ENCODE measurements around the gene EIF2B1. TPM values are rescaled to one million over a fixed set of nuclear protein-coding genes. Genes with fewer than 3 reads are reported as not detected.

EIF2B1 gene
- total RNA-seq, 1 experiment from 2014 or later: 59.8 TPM

- Histone ChIP-seq H3K27me3 (ENCODE audit: insufficient read depth, low read length) (no peaks in the 10 kb centered on the region), H3K4ac (ENCODE audit: low read depth, low read length) (no peak overlapping the region), H2BK5ac (ENCODE audit: insufficient read length, low read length) (no peak overlapping the region), H3K56ac (ENCODE audit: insufficient read length, low read depth, low read length) (no peak overlapping the region), H4K5ac (ENCODE audit: insufficient read length, low read depth, low read length) (no peak overlapping the region), H3K27ac (ENCODE audit: insufficient read length, low read depth, low read length) (no peak overlapping the region), H3K23ac (ENCODE audit: insufficient read length, low read depth, low read length) (no peak overlapping the region), H3K4me2 (ENCODE audit: insufficient read depth, insufficient read length, low read length) (no peak overlapping the region), H4K91ac (ENCODE audit: insufficient read length, low read depth, low read length) (no peak overlapping the region), H3K23me2 (ENCODE audit: insufficient read length, low read depth, low read length, poor library complexity, severe bottlenecking) (no peaks in the 10 kb centered on the region), H2AK5ac (ENCODE audit: insufficient read length, low read length) (no peak overlapping the region), H3K9ac (ENCODE audit: extremely low read depth, insufficient read length, low read length) (no peak overlapping the region), H4K8ac (replicated peaks; ENCODE audit: insufficient read length, low read depth, low read length) (no peak overlapping the region), H3K14ac (ENCODE audit: insufficient read depth, low read length) (no peak overlapping the region), H2AFZ (ENCODE audit: low read length) (no peak overlapping the region), H4K20me1 (ENCODE audit: control insufficient read depth, insufficient read depth, insufficient read length) (no peaks in the 10 kb centered on the region), H2BK12ac (ENCODE audit: insufficient read length, low read depth, low read length) (no peak overlapping the region), H2BK20ac (ENCODE audit: low read depth, low read length, poor library complexity, severe bottlenecking) (no peak overlapping the region), H3K4me1 (ENCODE audit: insufficient read depth, low read length) (no peaks in the 10 kb centered on the region), H3K18ac (ENCODE audit: insufficient read length, low read depth, low read length) (no peak overlapping the region), H2BK15ac (ENCODE audit: low read depth, low read length) (no peak overlapping the region), H3T11ph (ENCODE audit: low read length) (no peak overlapping the region), H3K79me2 (ENCODE audit: insufficient read depth, low read length) (no peaks in the 10 kb centered on the region), H3K9me3 (ENCODE audit: control insufficient read depth, low read depth, low read length) (no peaks in the 10 kb centered on the region), H3K79me1 (ENCODE audit: insufficient read depth, low read depth, low read length, poor library complexity, severe bottlenecking) (no peaks in the 10 kb centered on the region), H2BK120ac (ENCODE audit: low read depth, low read length, poor library complexity, severe bottlenecking) (no peak overlapping the region)
- Mint-ChIP-seq H3K4me3 (no peak overlapping the region), H3K4me1 (no peaks in the 10 kb centered on the region), H3K36me3 (ENCODE audit: insufficient read depth in 1 of 3, low read depth in 3 of 3) (peaks cover 0 to 8% (median 6%) of the 10 kb centered on the region in 3 experiments; a peak in 4 of 7 replicates), H3K27ac (no peak overlapping the region), H3K9me3 (no peaks in the 10 kb centered on the region; a peak in 1 of 5 replicates), H3K27me3 (ENCODE audit: low read depth) (peaks cover 4% of the 10 kb centered on the region; the same call in 1 of the 2 replicates)
- DNase-seq: no peak
- no CpG with 5 or more reads among the region's 1 CpG for WGBS (ENCODE audit: extremely low coverage, insufficient read length, low lambda C conversion rate)
- TF ChIP-seq CTCF (conservative IDR thresholded peaks at IDR 0.05): no peak
Observed at GRCh38 chr12:123576611-123577010, 56.9 kb downstream of the EIF2B1 start.
